K562 (cell line): ENCODE results near the gene ANAPC2. TPM values are rescaled to one million over a fixed set of nuclear protein-coding genes. Genes with fewer than 3 reads are reported as not detected.
A peak's percentile ranks its signal among the peaks of the same experiment; 100 is the strongest.

Experiments used
- BCOR ChIP-seq: fragments of 450-650 bp; IDR thresholded peaks from 2 replicates; pipeline ENCODE4 v1.6.1; 2016
- CCNT2 ChIP-seq: IDR thresholded peaks from 2 replicates; pipeline ENCODE4 v1.6.1; 2011; ENCODE audit warnings: borderline replicate concordance, low read depth, mild to moderate bottlenecking, moderate library complexity, mixed read lengths, low read length; ENCODE audit not compliant: insufficient read length; ENCODE audit errors: extremely low read depth
- CEBPB ChIP-seq: fragments of 450-650 bp; IDR thresholded peaks from 2 replicates; pipeline ENCODE4 v1.6.1; 2016; ENCODE audit warnings: missing genetic modification characterization, missing compliant biosample characterization
- CXXC5 ChIP-seq: fragments of 250-450 bp; sonication (Bioruptor Pico); IDR thresholded peaks from 2 replicates; pipeline ENCODE4 v1.8.0; 2022; ENCODE audit warnings: inconsistent platforms, mild to moderate bottlenecking, moderate library complexity
- DPF2 ChIP-seq: fragments of 450-650 bp; IDR thresholded peaks from 2 replicates; pipeline ENCODE4 v1.6.1; 2016
- ELK3 ChIP-seq: fragments of 450-650 bp; formaldehyde crosslinking; IDR thresholded peaks from 2 replicates; pipeline ENCODE4 v1.4.0; 2020; ENCODE audit warnings: mild to moderate bottlenecking
- FOXJ2 ChIP-seq: fragments of 200-800 bp; sonication (Bioruptor generic); IDR thresholded peaks from 2 replicates; pipeline ENCODE4 v1.6.1; 2016; ENCODE audit warnings: missing genetic modification characterization, missing compliant biosample characterization
- GATAD2A ChIP-seq: fragments of 450-650 bp; IDR thresholded peaks from 2 replicates; pipeline ENCODE4 v1.6.1; 2017
- ILF3 ChIP-seq: fragments of 450-650 bp; IDR thresholded peaks from 2 replicates; pipeline ENCODE4 v1.6.1; 2018; ENCODE audit warnings: antibody characterized with exemption, mild to moderate bottlenecking, moderate library complexity, borderline replicate concordance
- KDM4B ChIP-seq, 2 experiments: fragments of 450-650 bp in 1 of 2; sonication (generic) in 1 of 2; IDR thresholded peaks; 2 replicates each; pipeline ENCODE4 v1.6.1; 2016 to 2017; ENCODE audit warnings: borderline replicate concordance in 2 of 2, antibody characterized with exemption in 1 of 2, low read depth in 1 of 2, mild to moderate bottlenecking in 1 of 2
- MTA3 ChIP-seq: fragments of 450-650 bp; formaldehyde crosslinking; IDR thresholded peaks from 2 replicates; pipeline ENCODE4 v1.6.1; 2017; ENCODE audit warnings: mild to moderate bottlenecking, borderline replicate concordance
- MYC ChIP-seq, 2 experiments: fragments of 250-450 bp in 1 of 2; sonication (Bioruptor Pico) in 1 of 2; IDR thresholded peaks; 2 replicates each; pipeline versions ENCODE4 v1.5.1 to v1.6.1; 2012 to 2021; ENCODE audit warnings: low read depth in 2 of 2, borderline replicate concordance in 1 of 2, improper control_type of control experiment in 1 of 2, low read length in 1 of 2, mild to moderate bottlenecking in 1 of 2, moderate library complexity in 1 of 2
- PTBP1 ChIP-seq: fragments of 200-400 bp; formaldehyde crosslinking; IDR thresholded peaks from 2 replicates; pipeline ENCODE4 v1.6.1; 2017; ENCODE audit warnings: low read depth, low read length
- RBFOX2 ChIP-seq: fragments of 200-400 bp; formaldehyde crosslinking; IDR thresholded peaks from 2 replicates; pipeline ENCODE4 v1.6.1; 2017; ENCODE audit warnings: low read depth, mild to moderate bottlenecking, low read length, moderate library complexity
- SIX5 ChIP-seq, 2 experiments: IDR thresholded peaks; 2 replicates each; pipeline ENCODE4 v1.6.1; 2011; ENCODE audit warnings: low read length in 2 of 2, borderline replicate concordance in 1 of 2, low read depth in 1 of 2, mild to moderate bottlenecking in 1 of 2, moderate library complexity in 1 of 2; ENCODE audit not compliant: insufficient read depth in 1 of 2
- STAT5A ChIP-seq: IDR thresholded peaks from 2 replicates; pipeline ENCODE4 v1.6.1; 2012; ENCODE audit warnings: low read length, inconsistent platforms, borderline replicate concordance
- TARDBP ChIP-seq: fragments of 450-650 bp; IDR thresholded peaks from 2 replicates; pipeline ENCODE4 v1.6.1; 2016
- WHSC1 ChIP-seq: IDR thresholded peaks from one replicate; pipeline ENCODE4 v1.6.1; 2012; ENCODE audit warnings: low read length, control low read depth, inconsistent platforms
- YBX1 ChIP-seq: fragments of 450-650 bp; IDR thresholded peaks from 2 replicates; pipeline ENCODE4 v1.7.1; 2016; ENCODE audit warnings: mild to moderate bottlenecking
- ZBTB17 ChIP-seq: fragments of 450-650 bp; formaldehyde crosslinking; IDR thresholded peaks from 2 replicates; pipeline ENCODE4 v1.4.0; 2020; ENCODE audit warnings: mild to moderate bottlenecking
- ZBTB7A ChIP-seq: IDR thresholded peaks from 2 replicates; pipeline ENCODE4 v1.6.1; 2011; ENCODE audit warnings: low read depth, mild to moderate bottlenecking, low read length, moderate library complexity, borderline replicate concordance; ENCODE audit not compliant: control insufficient read depth
- ZKSCAN1 ChIP-seq: fragments of 150-350 bp; IDR thresholded peaks from 2 replicates; pipeline ENCODE4 v1.6.1; 2016; ENCODE audit warnings: low read depth, low read length
- ZNF124 ChIP-seq: sonication (generic); formaldehyde crosslinking; IDR thresholded peaks from 2 replicates; pipeline ENCODE4 v1.8.1; 2022; ENCODE audit warnings: missing genetic modification reagents
- ZNF263 ChIP-seq: sonication (generic); formaldehyde crosslinking; IDR thresholded peaks from 2 replicates; pipeline ENCODE4 v1.8.0; 2022; ENCODE audit warnings: mild to moderate bottlenecking, missing genetic modification reagents, borderline replicate concordance
- ZNF57 ChIP-seq: fragments of 450-650 bp; formaldehyde crosslinking; IDR thresholded peaks from 2 replicates; pipeline ENCODE4 v1.4.0; 2020; ENCODE audit warnings: mild to moderate bottlenecking, moderate library complexity
- polyA plus RNA-seq, 8 experiments: library from polyadenylated mRNA; depleted of rRNA in 4 of 8; stranded (reverse) in 5 of 8; unstranded in 3 of 8; fragments of >200 nt; fragmentation: Nextera tagmentation in 2 of 8; fragmentation: Illumina TruSeq in 1 of 8; extraction: Ambion mirVana in 2 of 8; extraction: Trizol in 1 of 8; gene quantifications; 2 replicates each; pipeline versions ENCODE4 v1.2.1 to v1.2.3, GENCODE V29; 2011 to 2014; ENCODE audit warnings: inconsistent platforms in 1 of 8, missing spikeins in 1 of 8
- total RNA-seq, 7 experiments: library from RNA; depleted of rRNA in 6 of 7; stranded (reverse); fragments of >200 nt in 6 of 7; fragmentation: Illumina TruSeq in 2 of 7; extraction: Trizol in 2 of 7; gene quantifications; 2 replicates each; pipeline versions ENCODE4 v1.2.1 to v1.2.3, GENCODE V29; 2011 to 2021; ENCODE audit warnings: low replicate concordance in 1 of 7
- TF ChIP-seq, protein P1 (sequence below): fragments of 450-650 bp; formaldehyde crosslinking; IDR thresholded peaks from 2 replicates; pipeline ENCODE4 v1.4.0; 2020; ENCODE audit warnings: mild to moderate bottlenecking, moderate library complexity
- TF ChIP-seq, protein P2 (sequence below): sonication (generic); formaldehyde crosslinking; IDR thresholded peaks from 2 replicates; pipeline ENCODE4 v1.8.0; 2022; ENCODE audit warnings: mild to moderate bottlenecking, missing genetic modification reagents

Gene ANAPC2
- total and polyA plus RNA-seq, 9 of the 15 experiments (the other 6 are each of a cell fraction or from before 2014, with no cell fraction given): 0.11 to 56.5 (median 17.1) TPM; not detected in 1

- TF ChIP-seq GATAD2A: peak; percentile 76; the same call in 1 of the 2 replicates
- TF ChIP-seq KDM4B (IDR thresholded peaks at IDR 0.05; ENCODE audit: borderline replicate concordance in 2 of 2, low read depth in 1 of 2): peak in 1 of 2 experiments; percentile 72; a peak in 1 of 4 replicates
- no peak for TF ChIP-seq TARDBP
- peak; percentile 36; the same call in 1 of the 2 replicates for TF ChIP-seq MYC (IDR thresholded peaks at IDR 0.05; ENCODE audit: low read depth, low read length)
- no peak for TF ChIP-seq MYC (CRISPR knock-in tag; IDR thresholded peaks at IDR 0.05; ENCODE audit: borderline replicate concordance, low read depth)
- TF ChIP-seq CCNT2: peak; percentile 73
- TF ChIP-seq RBFOX2: peak; percentile 71
- no peak for TF ChIP-seq ZNF124
- no peak for TF ChIP-seq PTBP1
- TF ChIP-seq FOXJ2 (tag): no peak
- TF ChIP-seq, protein P1, sequence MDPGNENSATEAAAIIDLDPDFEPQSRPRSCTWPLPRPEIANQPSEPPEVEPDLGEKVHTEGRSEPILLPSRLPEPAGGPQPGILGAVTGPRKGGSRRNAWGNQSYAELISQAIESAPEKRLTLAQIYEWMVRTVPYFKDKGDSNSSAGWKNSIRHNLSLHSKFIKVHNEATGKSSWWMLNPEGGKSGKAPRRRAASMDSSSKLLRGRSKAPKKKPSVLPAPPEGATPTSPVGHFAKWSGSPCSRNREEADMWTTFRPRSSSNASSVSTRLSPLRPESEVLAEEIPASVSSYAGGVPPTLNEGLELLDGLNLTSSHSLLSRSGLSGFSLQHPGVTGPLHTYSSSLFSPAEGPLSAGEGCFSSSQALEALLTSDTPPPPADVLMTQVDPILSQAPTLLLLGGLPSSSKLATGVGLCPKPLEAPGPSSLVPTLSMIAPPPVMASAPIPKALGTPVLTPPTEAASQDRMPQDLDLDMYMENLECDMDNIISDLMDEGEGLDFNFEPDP: peak; percentile 81; the same call in 1 of the 2 replicates
- TF ChIP-seq ZBTB17 (CRISPR knock-in tag): 0 out of 2 replicates have a peak, but pooled peaks have one; percentile 65
- no peak for TF ChIP-seq ILF3
- TF ChIP-seq MTA3: peak; percentile 94
- peak; percentile 70 for TF ChIP-seq CXXC5
- TF ChIP-seq SIX5 (IDR thresholded peaks at IDR 0.05; ENCODE audit: borderline replicate concordance in 1 of 2, insufficient read depth in 1 of 2, low read depth in 1 of 2, low read length in 2 of 2): no peak
- peak; percentile 28; the same call in 1 of the 2 replicates for TF ChIP-seq BCOR
- peak; percentile 78; the same call in 1 of the 2 replicates for TF ChIP-seq ZBTB7A
- 0 out of 2 replicates have a peak, but pooled peaks have one; percentile 31 for TF ChIP-seq ZNF57 (CRISPR knock-in tag)
- TF ChIP-seq STAT5A: peak; percentile 49; the same call in 1 of the 2 replicates
- no peak for TF ChIP-seq CEBPB (tag)
- no peak for TF ChIP-seq YBX1
- TF ChIP-seq, protein P2, sequence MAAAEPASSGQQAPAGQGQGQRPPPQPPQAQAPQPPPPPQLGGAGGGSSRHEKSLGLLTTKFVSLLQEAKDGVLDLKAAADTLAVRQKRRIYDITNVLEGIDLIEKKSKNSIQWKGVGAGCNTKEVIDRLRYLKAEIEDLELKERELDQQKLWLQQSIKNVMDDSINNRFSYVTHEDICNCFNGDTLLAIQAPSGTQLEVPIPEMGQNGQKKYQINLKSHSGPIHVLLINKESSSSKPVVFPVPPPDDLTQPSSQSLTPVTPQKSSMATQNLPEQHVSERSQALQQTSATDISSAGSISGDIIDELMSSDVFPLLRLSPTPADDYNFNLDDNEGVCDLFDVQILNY: 0 out of 2 replicates have a peak, but pooled peaks have one; percentile 33
- TF ChIP-seq ZKSCAN1: 0 out of 2 replicates have a peak, but pooled peaks have one; percentile 57
- TF ChIP-seq ELK3 (CRISPR knock-in tag): no peak
- peak; percentile 15 for TF ChIP-seq WHSC1
- peak; percentile 17; the same call in 1 of the 2 replicates for TF ChIP-seq ZNF263
- peak; percentile 96 for TF ChIP-seq DPF2
Measured at GRCh38 chr9:137218754-137219271, 30.5 kb upstream of the ANAPC2 start (continued).
